WI38 (cell line): ENCODE results near the gene TAAR9.

Source experiments
- H3K4me3 ChIP-seq: 2 replicates; pipeline ENCODE4 v1.5.1; 2011; ENCODE audit warnings: low read depth, mild to moderate bottlenecking, control low read depth, low read length
- CTCF ChIP-seq: IDR thresholded peaks from 2 replicates; pipeline ENCODE4 v1.5.1; 2012; ENCODE audit warnings: low read depth, mild to moderate bottlenecking, control low read depth, low read length

TAAR9 gene

GRCh38 chr6:132506869-132507808 lies 30.9 kb upstream of the TAAR9 start:
- no peak for TF ChIP-seq CTCF

GRCh38 chr6:132511210-132511830 lies 26.8 kb upstream of the TAAR9 start:
- TF ChIP-seq CTCF = no peak

More at GRCh38 chr6:132506869-132507808, 30.9 kb upstream of the TAAR9 start:
- no peak overlapping the region for H3K4me3 ChIP-seq

GRCh38 chr6:132511831-132512220 lies 26.3 kb upstream of the TAAR9 start:
- peak overlapping the region; percentile 78 for H3K4me3 ChIP-seq
- no peak for TF ChIP-seq CTCF

More at GRCh38 chr6:132511210-132511830, 26.8 kb upstream of the TAAR9 start:
- peak overlapping the region; percentile 78 for H3K4me3 ChIP-seq

- no peak for TF ChIP-seq CTCF
- H3K4me3 ChIP-seq = peak overlapping the region; percentile 78
Observed at GRCh38 chr6:132512342-132512637, 25.8 kb upstream of the TAAR9 start.

GRCh38 chr6:132512638-132513632 lies 25.1 kb upstream of the TAAR9 start, which contains the start of gene STX7:
TSS of gene STX7 (minus strand) at chr6:132513116. CDS start at chr6:132503530, 9,586 bp downstream.
- H3K4me3 ChIP-seq = peak within 1 kb of the TSS; percentile 78
- TF ChIP-seq CTCF = no peak

- H3K4me3 ChIP-seq = no peak overlapping the region
- TF ChIP-seq CTCF = no peak
Observed at GRCh38 chr6:132513831-132514545, 24.1 kb upstream of the TAAR9 start.
